HG03159 (cell line): ENCODE measurements around the gene CERCAM.
A peak's percentile ranks its signal among the peaks of the same experiment; 100 is the strongest.

Source experiments
- ATAC-seq: cut with Tn5 transposase; IDR thresholded peaks from one replicate; pipeline ENCODE4 v1.9.1; 2021; ENCODE audit warnings: mild to moderate bottlenecking, moderate library complexity; ENCODE audit not compliant: unreplicated experiment

The CERCAM gene

GRCh38 chr9:128420651-128421481 lies at the start of gene CERCAM:
CERCAM (plus strand) TSS chr9:128420857; CDS start chr9:128420878, 21 bp downstream.
- peak; percentile 65 for ATAC-seq

DNA sequence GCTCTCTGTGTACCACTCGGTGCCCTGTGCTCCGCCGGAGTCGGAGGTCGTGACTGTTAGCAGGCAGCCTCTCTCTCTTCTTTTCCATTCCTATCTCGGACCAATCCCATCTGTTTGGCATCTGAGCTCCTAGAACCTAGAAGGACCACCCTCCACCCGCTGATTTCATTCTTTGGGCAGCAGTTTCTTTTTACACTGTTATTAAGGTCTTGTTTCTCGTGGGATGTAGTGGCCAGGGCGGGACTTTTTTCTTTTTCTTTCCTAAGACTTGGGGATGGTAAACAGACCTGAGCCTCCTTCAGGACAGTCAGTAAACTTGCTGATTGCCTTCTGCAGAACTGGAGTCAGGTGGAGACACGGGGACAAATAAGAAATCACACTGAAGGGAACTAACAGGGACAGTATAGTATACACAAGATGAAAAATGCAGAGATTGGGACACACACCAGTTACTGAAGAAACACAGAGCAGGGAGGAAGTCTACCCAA lies 49.0 kb upstream of the CERCAM start:
- ATAC-seq: no peak

- no peak for ATAC-seq
Measured at GRCh38 chr9:128372188-128372641, 48.4 kb upstream of the CERCAM start.

DNA sequence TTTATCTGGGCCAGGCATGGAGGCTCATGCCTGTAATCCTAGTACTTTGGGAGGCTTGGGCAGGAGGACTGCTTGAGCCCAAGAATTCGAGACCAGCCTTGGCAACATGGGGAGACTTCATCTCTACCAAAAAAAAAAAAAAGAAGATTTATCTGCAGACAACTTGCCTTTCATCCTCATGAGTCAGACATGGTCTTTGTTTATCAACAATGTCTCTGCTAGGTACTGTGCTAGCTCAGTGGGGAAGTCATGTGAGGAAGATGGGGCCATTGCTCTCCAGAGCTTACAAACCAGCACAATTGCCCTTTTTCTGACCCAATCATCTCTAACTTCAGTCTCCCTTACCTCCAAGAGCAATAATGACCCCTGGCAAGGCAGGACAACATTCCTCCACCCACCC lies 47.9 kb upstream of the CERCAM start:
- no peak for ATAC-seq

- no peak for ATAC-seq
Measured at GRCh38 chr9:128374221-128374675, 46.4 kb upstream of the CERCAM start.

GRCh38 chr9:128375865-128376264 lies 44.8 kb upstream of the CERCAM start:
- ATAC-seq: no peak

DNA sequence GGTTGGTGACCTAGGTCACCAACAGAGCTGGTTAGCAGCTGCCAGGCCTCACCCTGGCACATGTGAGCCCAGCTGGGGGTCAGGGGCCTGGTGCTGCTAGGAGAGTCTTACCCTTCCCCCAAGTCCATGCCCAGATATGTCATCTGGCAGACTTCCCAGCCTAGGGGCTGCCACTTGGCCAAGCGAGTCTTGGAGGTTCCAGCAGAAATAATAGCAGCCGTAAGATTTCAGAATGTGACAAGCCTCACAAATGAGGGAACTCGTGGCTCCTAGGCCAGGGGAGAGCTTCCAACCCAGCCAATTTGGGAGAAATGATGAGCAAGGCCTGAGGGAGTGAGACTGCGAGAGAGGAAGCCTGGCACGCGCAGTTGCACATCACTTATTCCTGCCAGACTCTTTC lies 38.4 kb upstream of the CERCAM start:
- no peak for ATAC-seq

DNA sequence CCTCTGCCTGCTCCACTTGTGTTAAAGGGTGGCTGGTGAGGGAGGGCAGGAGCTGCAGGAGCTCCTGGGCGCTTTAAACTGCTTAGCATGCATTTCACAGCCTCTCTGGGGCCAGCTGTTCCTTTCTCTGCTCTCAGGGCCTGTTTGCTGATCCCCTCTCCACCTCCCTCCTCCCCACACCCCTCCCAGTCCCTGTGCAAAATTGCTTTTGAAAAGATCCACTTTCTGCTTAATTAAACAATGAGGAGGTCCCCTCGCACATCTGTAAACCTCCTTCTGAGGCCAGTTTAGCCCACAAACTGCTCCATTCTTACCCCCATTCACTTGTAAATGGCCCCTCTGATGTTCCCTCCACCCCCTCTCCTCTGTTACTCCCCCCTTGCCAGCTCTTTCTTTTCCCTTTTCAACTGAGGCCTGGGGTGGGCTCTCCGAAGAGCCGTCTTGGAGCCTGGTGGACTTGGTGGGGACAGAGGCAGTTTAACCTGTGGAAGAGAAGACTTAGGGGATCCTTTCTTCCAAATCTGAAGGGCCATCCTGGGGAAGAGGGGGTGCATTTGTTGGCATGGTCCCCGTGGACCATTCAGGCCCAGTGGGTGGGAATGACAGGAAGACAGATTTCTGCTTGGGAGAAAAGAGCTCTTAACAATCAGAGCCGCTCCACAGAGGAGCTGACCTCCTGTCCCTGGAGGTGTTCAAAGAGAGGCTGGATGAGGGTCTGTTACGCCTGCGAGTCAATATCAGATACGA lies 37.5 kb upstream of the CERCAM start:
- no peak for ATAC-seq

DNA sequence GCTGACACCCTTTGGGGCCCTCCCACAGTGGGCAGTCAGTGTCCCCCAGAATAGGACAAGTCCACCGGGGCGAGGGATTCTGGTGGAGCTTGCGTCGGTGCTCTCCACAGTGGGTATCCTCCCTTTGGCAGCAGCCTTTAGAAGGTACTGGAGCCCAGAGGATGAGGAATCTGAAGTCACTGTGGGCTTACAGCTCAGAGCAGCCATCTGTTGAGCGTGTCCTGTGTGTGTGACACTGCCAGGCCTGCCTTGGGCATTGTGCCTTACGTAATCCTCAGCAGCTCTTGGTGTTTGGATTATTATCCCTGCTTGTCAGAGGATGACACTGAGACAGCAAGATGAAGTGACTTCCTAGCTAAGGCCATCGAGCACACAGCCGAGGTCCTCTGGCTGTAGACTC lies 36.9 kb upstream of the CERCAM start:
- ATAC-seq: no peak

- ATAC-seq: no peak
Measured at GRCh38 chr9:128384801-128385495, 35.7 kb upstream of the CERCAM start.

- ATAC-seq: no peak
Measured at GRCh38 chr9:128385496-128386460, 34.9 kb upstream of the CERCAM start.

DNA sequence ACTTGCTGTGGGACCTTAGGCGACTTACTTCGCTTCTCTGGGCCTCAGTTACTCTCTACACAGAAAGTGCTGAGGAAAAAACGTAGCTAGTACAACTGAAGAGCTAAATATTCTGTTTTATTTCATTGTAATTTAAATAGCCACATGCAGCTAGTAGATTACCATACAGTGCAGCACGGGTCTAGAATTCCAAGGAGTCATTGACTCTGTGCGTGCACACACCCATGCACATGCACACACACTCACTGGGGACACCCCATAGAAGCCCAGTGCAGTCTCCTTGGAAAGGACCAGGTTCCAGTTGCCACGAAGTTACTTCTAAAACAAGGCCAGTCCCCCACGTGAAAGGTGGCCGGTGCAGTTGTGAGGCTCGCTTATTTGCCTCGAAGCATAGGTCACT lies 32.5 kb upstream of the CERCAM start:
- ATAC-seq: no peak

DNA sequence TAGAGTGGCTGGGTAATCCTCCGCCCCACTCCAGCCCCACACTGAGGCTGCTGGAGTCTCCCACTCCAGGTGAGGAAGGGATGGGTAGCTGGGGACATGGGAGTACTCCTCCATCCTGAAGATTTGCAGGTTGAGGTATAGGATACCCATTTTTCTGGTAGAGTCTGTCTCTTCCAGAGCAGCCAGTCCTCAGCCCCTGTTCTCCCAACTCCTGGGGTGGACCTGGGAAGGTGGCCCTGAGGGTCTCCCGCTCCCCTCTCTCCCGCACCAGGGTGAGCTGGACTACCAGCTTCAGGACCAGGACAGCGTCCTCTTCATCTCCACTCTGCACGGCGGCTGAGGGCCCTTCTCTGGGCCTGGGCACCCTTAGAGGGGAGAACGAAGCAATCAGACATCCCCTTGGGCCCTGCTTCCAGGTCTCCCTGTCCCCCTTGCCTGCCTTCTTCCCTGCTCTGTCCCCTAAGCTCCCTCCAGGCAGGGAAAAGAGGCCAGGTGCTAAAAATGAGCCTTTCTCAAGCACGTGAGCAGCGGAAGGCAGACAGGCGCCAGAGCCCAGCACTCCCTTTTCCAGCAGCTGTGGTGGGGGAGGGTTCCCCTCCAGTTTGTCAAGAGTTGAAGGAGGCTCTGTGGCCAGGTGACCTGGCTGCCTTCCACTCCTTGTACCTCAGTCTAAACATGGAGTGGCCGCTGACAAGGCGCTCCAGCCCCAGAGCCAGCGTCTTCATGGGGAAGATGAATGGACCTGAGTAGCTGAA lies 31.1 kb upstream of the CERCAM start:
- ATAC-seq: no peak

DNA sequence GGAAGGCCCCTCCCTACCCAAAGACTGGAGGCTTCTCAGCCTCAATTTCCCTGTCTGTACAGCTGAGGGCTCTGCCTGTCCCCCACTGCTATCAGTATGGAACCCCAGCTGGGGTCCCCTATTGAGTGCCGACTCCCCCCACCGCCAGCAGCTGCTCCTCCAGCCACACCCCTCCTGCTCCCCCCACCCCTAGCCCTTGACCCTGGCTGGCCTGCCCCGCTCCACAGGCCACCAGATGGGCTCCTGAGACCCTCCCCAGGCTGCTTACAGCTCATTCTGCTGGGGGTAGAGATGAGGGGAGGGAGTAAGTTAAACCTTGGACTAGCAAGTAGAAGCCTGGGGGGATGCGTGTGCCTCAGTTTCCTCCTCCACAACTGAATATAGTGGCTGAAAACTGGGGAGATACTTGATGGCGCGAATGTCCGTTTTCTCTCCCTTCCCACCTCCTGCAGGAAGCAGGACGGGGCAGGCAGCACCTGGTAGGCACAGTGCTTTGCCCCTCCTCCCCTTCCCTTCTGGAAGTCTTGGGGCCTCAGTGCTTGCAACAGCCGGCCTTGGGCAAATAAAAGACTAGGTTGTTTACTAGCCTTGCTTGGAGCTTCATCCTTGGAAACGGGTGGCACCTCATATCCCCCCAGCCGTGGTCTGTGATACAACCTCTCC lies 30.4 kb upstream of the CERCAM start:
- no peak for ATAC-seq

GRCh38 chr9:128390813-128391711 lies 29.6 kb upstream of the CERCAM start:
- no peak for ATAC-seq

- ATAC-seq: no peak
Measured at GRCh38 chr9:128391956-128392301, 28.7 kb upstream of the CERCAM start.

DNA sequence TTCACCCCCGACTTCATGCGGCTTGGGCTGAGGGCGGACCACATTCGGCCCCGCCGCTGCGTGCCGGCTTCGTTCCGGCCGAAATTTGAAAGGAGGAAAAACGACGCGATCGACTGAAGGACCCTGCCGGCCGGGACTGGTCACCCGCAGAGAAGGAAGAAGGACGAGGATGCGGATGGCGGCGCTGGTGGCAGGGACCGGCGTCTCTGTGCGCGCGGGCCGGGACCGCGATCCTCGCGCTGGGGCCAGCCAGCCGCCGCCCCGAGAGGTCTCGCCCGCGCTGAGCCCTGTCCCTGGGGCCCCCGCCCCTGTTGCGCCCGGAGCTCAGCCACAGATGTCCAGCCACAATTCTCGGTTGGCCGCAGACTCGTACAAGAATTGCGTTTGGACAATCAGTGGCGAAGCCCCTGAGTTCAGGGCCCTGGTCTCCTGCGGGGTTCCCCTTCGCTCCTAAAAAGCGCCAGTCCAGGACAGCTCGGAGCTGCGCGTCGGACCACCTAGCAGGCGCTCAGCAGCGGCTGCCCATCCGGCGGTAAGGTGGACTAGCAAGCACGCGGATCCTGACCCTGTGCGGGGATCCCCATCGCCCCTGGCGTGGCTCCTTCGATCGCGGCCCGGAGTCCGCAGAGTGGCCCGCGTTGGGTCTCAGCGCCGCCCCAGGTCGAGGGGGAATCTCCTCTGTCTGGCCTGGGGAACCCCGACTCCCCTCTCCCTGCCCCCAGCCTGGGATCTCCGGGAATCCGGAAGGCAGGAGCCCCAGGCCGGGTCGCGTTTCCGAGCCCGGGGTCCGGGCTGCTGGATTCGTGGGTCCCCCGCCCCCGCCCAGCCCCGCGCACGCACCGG lies 28.1 kb upstream of the CERCAM start:
- no peak for ATAC-seq
